Measurements from ENCODE around the gene RNF135. TPM values are rescaled to one million over a fixed set of nuclear protein-coding genes. Genes with fewer than 3 reads are reported as not detected.

RNF135 gene
- polyA plus RNA-seq, 1 donor from 2014 or later: 0.17 TPM

Small RNA genes within 50 kb of the gene (small RNA-seq; reads per million reads assigned to genes)
- gene AC138207.3: 0 reads per million in 3 experiments
- 0 reads per million in 3 experiments for gene RN7SL138P

Other genes with a start within 250 kb of the RNF135 start
- gene CRLF3, start 146.3 kb upstream of the RNF135 start, polyA plus RNA-seq: 6.7 and 8.3 TPM in 2 replicates
- gene ATAD5, start 139.1 kb upstream of the RNF135 start, polyA plus RNA-seq: 5.3 and 6.3 TPM in 2 replicates
- gene TEFM, start 64.8 kb upstream of the RNF135 start, polyA plus RNA-seq: 15.2 and 19.8 TPM in 2 replicates
- gene ADAP2, start 49.1 kb upstream of the RNF135 start, polyA plus RNA-seq: 0.92 and 1.1 TPM in 2 replicates
- 21.2 and 22.4 TPM in 2 replicates for gene NF1, start 123.9 kb downstream of the RNF135 start, polyA plus RNA-seq